ENCODE results near the gene WNT5A. TPM values are rescaled to one million over a fixed set of nuclear protein-coding genes. Genes with fewer than 3 reads are reported as not detected.

WNT5A gene
- total and polyA plus RNA-seq, 4 donors = 5.8 to 22.2 (median 11.2) TPM

- no peak overlapping the region for H3K9ac ChIP-seq (ENCODE audit: insufficient read depth in 1 of 2, low read length in 2 of 2)
- no peak for DNase-seq
- no peak for TF ChIP-seq CTCF (IDR thresholded peaks at IDR 0.05; ENCODE audit: control extremely low read depth, extremely low read depth)
- H3K36me3 ChIP-seq (ENCODE audit: control insufficient read depth in 4 of 4, insufficient read depth in 4 of 4, low read length in 4 of 4) = no peaks in the 10 kb centered on the region
- no peak overlapping the region for H3K4me3 ChIP-seq
- peaks cover 0 to 8% (median 3%) of the 10 kb centered on the region in 4 donors for H3K9me3 ChIP-seq (ENCODE audit: control insufficient read depth in 4 of 4, insufficient read depth in 3 of 4, low read length in 3 of 4)
- WGBS, 2 donors = 45 to 53% methylated on average over 5 of the region's 5 CpGs
- ATAC-seq (ENCODE audit: insufficient read depth, low FRiP score) = no peak
- H3K27me3 ChIP-seq (ENCODE audit: control insufficient read depth in 3 of 3, insufficient read depth in 3 of 3, low read length in 2 of 3) = no peaks in the 10 kb centered on the region
- H3K4me1 ChIP-seq (ENCODE audit: control insufficient read depth in 5 of 5, insufficient read depth in 5 of 5, low read length in 5 of 5) = peaks cover 0 to 4% (median 0%) of the 10 kb centered on the region in 5 donors
- H3K27ac ChIP-seq (ENCODE audit: low read depth in 1 of 2, low read length in 1 of 2) = no peak overlapping the region
Measured at GRCh38 chr3:55427739-55428138, 59.4 kb downstream of the WNT5A start.

GRCh38 chr3:55426486-55426885, 60.6 kb downstream of the WNT5A start:
- Histone ChIP-seq H3K9ac (ENCODE audit: insufficient read depth in 1 of 2, low read length in 2 of 2) (no peak overlapping the region), H3K9me3 (ENCODE audit: control insufficient read depth in 4 of 4, insufficient read depth in 3 of 4, low read length in 3 of 4) (peaks cover 0 to 6% (median 2%) of the 10 kb centered on the region in 4 donors), H3K36me3 (ENCODE audit: control insufficient read depth in 4 of 4, insufficient read depth in 4 of 4, low read length in 4 of 4) (no peaks in the 10 kb centered on the region), H3K4me3 (no peak overlapping the region), H3K4me1 (ENCODE audit: control insufficient read depth in 5 of 5, insufficient read depth in 5 of 5, low read length in 5 of 5) (peaks cover 0 to 4% (median 0%) of the 10 kb centered on the region in 5 donors), H3K27ac (ENCODE audit: low read depth in 1 of 2, low read length in 1 of 2) (no peak overlapping the region), H3K27me3 (ENCODE audit: control insufficient read depth in 3 of 3, insufficient read depth in 3 of 3, low read length in 2 of 3) (no peaks in the 10 kb centered on the region)
- TF ChIP-seq CTCF (IDR thresholded peaks at IDR 0.05; ENCODE audit: control extremely low read depth, extremely low read depth) = no peak
- 67 to 76% methylated on average over 4 of the region's 4 CpGs for WGBS, 2 donors
- DNase-seq (no peak), ATAC-seq (ENCODE audit: insufficient read depth, low FRiP score) (no peak)

- no peak for TF ChIP-seq CTCF (IDR thresholded peaks at IDR 0.05; ENCODE audit: control extremely low read depth, extremely low read depth)
- no peaks in the 10 kb centered on the region for H3K27me3 ChIP-seq (ENCODE audit: control insufficient read depth in 3 of 3, insufficient read depth in 3 of 3, low read length in 2 of 3)
- no peak overlapping the region for H3K9ac ChIP-seq (ENCODE audit: insufficient read depth in 1 of 2, low read length in 2 of 2)
- H3K9me3 ChIP-seq (ENCODE audit: control insufficient read depth in 4 of 4, insufficient read depth in 3 of 4, low read length in 3 of 4) = peaks cover 0 to 7% (median 1%) of the 10 kb centered on the region in 4 donors
- peaks cover 0 to 4% (median 0%) of the 10 kb centered on the region in 5 donors for H3K4me1 ChIP-seq (ENCODE audit: control insufficient read depth in 5 of 5, insufficient read depth in 5 of 5, low read length in 5 of 5)
- ATAC-seq (ENCODE audit: insufficient read depth, low FRiP score) (no peak), DNase-seq (no peak)
- no peaks in the 10 kb centered on the region for H3K36me3 ChIP-seq (ENCODE audit: control insufficient read depth in 4 of 4, insufficient read depth in 4 of 4, low read length in 4 of 4)
- H3K4me3 ChIP-seq = no peak overlapping the region
- no peak overlapping the region for H3K27ac ChIP-seq (ENCODE audit: low read depth in 1 of 2, low read length in 1 of 2)
- WGBS, 2 donors = 74 to 80% methylated on average over 5 of the region's 5 CpGs
Measured at GRCh38 chr3:55423782-55424181, 63.3 kb downstream of the WNT5A start.

GRCh38 chr3:55417211-55417610, 69.9 kb downstream of the WNT5A start:
- no peak overlapping the region for H3K4me3 ChIP-seq
- H3K9me3 ChIP-seq (ENCODE audit: control insufficient read depth in 4 of 4, insufficient read depth in 3 of 4, low read length in 3 of 4) = peaks cover 0 to 2% (median 0%) of the 10 kb centered on the region in 4 donors
- H3K4me1 ChIP-seq (ENCODE audit: control insufficient read depth in 5 of 5, insufficient read depth in 5 of 5, low read length in 5 of 5) = peaks cover 0 to 3% (median 0%) of the 10 kb centered on the region in 5 donors
- H3K9ac ChIP-seq (ENCODE audit: insufficient read depth in 1 of 2, low read length in 2 of 2) = no peak overlapping the region
- ATAC-seq (ENCODE audit: insufficient read depth, low FRiP score) (no peak), DNase-seq (no peak)
- TF ChIP-seq CTCF (IDR thresholded peaks at IDR 0.05; ENCODE audit: control extremely low read depth, extremely low read depth) = no peak
- H3K27ac ChIP-seq (ENCODE audit: low read depth in 1 of 2, low read length in 1 of 2) = no peak overlapping the region
- no peaks in the 10 kb centered on the region for H3K27me3 ChIP-seq (ENCODE audit: control insufficient read depth in 3 of 3, insufficient read depth in 3 of 3, low read length in 2 of 3)
- 82 to 92% methylated on average over 1 of the region's 1 CpG for WGBS, 2 donors
- no peaks in the 10 kb centered on the region for H3K36me3 ChIP-seq (ENCODE audit: control insufficient read depth in 4 of 4, insufficient read depth in 4 of 4, low read length in 4 of 4)
